Suppressor macrophage treated with lipopolysaccharide for 4 hours (primary cell): ENCODE data around the gene ITPR1.

ENCODE experiments used
- DNase-seq: peaks from one replicate; pipeline ENCODE4 v3.0.0-alpha.2; 2020

ITPR1 gene

GRCh38 chr3:4655145-4656045, 162.2 kb downstream of the ITPR1 start:
- no peak for DNase-seq

DNA sequence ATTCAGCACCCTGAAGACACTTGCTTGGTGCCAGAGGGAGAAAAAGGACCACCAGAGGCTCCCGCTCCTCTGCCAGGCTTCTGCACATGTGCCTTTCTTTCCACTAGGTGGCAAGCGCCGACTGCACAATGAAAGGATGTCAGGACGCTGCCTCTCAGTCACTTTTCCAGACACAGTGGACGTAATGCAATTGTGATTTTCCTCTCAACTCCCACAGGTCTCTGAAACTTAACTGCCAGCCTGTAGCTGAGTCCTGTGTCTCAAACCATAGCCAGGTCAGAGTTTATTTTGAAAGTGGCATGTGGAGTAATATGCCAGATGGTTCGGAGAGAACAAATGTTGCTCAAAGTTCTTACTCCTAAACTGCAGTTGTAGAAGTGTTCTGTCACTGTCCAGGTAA, 162.9 kb downstream of the ITPR1 start:
- DNase-seq, result no peak

DNA sequence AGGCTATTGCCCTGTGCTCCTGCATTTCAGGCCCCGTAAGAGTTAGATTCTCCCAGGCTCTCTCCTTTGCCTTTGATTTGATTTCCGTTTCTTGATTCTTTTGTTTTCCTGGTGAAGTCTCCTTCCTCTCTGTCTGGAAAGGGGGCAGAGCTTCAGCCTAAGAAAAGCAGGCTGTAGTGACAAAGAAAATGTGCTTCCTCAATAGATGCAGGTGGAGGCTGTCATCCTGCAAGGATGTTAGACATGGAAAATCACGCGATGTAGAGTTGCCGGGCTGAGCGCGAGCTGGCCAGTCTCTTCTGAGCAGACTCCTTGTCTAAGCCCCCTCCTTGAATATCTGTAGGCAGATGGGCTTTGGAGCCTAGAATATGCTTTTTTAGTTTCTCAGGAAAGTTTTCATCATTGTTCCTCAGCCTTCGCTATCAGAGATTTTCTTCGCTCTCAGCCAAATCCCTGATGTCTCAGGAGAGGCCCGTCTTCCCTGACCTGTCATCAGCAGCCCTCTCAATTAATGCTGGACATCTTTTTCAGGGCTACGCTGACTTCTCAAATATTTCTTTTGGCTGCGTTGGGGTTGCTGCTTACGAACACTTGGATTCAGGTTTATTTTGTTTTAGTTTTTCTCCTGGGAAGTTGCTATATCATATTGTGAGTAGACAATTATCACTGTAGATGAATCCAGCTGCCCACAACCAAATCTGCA, 163.6 kb downstream of the ITPR1 start:
- DNase-seq, result no peak

DNA sequence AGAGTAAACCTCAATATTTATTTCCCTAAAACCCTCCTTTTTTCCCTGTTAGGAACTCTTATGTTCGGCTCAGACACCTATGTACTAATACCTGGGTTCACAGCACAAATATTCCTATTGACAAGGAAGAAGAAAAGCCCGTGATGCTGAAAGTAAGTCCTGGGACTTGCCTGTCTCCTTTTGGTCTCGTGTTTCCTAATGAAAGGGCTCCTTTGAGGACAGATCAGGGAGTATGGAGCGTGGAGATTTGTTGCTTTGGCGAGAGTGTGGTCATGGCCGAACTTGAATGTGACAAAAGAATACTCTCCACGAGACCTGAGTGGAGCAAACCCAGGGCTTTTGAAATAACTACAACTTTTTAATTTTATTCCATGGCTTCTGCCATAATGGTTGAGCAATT, 167.8 kb downstream of the ITPR1 start:
- no peak for DNase-seq

- no peak for DNase-seq
Observed at GRCh38 chr3:4664412-4664811, 171.3 kb downstream of the ITPR1 start.

GRCh38 chr3:4665197-4665596, 172.0 kb downstream of the ITPR1 start:
- DNase-seq, result no peak

DNA sequence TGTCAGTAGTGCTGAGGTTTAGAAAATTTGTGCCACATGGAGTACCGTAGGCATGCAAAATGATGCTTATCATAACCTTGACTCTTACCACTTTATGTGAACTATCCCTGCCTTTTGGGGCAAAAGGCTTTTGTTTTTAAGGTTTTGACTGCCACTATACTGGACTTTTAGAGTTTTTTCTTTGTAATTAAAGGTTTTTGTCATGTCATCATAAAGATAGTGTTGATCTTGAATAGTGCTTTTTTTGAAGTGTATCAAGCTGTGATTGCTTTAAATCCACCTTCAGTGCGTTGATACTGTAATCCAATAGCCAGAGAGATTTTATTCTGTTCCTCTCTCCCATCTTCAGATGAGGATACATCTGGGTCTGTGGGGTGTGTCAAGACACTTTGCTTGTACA, 172.9 kb downstream of the ITPR1 start:
- DNase-seq, result no peak

GRCh38 chr3:4670352-4670751, 177.2 kb downstream of the ITPR1 start:
- DNase-seq, result no peak

- no peak for DNase-seq
Observed at GRCh38 chr3:4672725-4673275, 179.7 kb downstream of the ITPR1 start.

DNA sequence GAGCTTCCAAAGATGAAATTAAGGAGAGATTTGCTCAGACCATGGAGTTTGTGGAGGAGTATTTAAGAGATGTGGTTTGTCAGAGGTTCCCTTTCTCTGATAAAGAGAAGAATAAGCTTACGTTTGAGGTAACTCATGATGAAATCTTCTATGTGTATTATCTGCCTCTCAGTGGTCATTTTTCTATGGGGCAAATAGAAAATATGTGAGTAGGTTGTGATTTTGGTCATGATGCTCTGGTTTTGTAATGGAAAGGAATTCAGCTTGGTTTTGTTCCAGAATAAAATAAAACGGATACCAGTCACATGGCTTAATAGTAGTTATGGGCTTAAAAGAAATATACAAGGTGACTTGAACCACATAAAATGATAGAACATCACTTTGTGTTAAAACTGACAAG, 181.1 kb downstream of the ITPR1 start:
- no peak for DNase-seq

DNA sequence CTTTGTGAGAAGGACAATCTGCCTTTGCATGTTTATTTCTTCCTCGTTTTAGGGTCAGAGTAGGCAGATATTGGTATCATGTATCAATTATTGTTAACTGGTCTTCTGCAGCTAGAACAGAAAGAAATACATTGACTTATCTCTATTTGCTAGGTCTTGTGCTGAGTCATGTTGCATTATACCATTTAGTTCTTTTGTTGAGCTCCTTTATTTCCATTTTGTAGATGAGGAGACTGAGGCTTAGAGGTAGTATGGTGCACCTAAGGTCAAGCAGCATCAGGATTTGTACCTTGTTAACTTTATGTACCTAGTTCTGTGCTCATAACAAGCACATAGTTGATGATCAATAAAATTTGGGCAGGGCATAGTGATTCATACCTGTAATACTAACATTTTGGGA, 182.6 kb downstream of the ITPR1 start:
- no peak for DNase-seq

- no peak for DNase-seq
Observed at GRCh38 chr3:4678320-4678719, 185.2 kb downstream of the ITPR1 start.

- no peak for DNase-seq
Observed at GRCh38 chr3:4680227-4680691, 187.1 kb downstream of the ITPR1 start.

- no peak for DNase-seq
Observed at GRCh38 chr3:4680871-4681300, 187.7 kb downstream of the ITPR1 start.

- no peak for DNase-seq
Observed at GRCh38 chr3:4681301-4681700, 188.2 kb downstream of the ITPR1 start.

GRCh38 chr3:4684117-4684516, 191.0 kb downstream of the ITPR1 start:
- no peak for DNase-seq

- no peak for DNase-seq
Observed at GRCh38 chr3:4684976-4685375, 191.8 kb downstream of the ITPR1 start.

DNA sequence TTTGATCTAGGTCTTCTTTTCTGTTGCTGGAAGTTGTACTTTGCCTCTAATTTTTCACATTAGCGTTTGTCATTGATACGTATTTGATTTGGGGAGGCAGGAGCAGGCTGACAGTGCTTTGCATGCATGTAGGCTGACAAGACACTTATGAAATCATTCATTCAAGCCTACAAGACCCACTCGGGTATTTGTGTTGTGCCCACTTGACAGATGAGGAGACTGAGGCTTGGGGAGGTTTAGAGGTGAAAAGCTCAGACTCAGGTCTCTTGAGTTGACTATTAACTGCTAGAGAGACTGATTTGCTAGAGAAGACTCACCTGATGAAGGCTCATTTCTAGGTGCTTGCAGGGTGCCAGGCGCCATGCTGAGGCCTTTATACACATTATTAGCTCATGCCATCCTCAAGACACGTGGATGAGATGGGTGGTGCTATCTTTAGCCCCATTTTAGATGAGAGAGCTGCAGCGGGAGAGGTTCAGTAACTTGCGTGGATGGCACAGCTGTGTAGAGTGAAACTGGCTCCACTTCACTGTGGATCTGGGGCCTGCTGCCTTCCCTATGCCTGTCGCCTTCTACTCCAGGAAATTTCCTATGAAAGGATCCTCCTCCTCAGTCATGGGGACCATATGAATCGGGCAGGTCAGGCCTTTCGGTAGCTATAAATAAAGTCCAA, 192.7 kb downstream of the ITPR1 start:
- DNase-seq, result no peak

- no peak for DNase-seq
Observed at GRCh38 chr3:4686619-4687018, 193.5 kb downstream of the ITPR1 start.

- DNase-seq, result no peak
Observed at GRCh38 chr3:4687167-4687566, 194.0 kb downstream of the ITPR1 start.

DNA sequence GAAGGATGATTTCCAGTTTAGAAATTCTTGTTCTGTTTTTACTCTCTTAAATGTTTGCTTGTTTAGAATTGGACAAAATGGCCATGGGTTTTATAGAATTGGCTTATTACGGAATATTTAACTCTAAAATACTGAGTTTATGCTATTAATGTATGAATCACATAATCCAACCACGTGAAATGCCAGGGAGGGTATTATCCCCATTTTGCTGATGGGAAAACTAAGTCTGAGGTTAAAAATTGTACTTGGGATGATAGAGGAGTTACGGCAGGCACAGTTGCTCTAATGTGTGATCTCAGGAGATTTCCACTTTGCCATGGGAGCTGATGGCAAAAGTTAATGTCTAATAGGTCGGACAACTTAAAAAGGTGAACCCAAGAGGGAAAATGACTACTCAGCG, 194.4 kb downstream of the ITPR1 start:
- no peak for DNase-seq

- DNase-seq, result no peak
Observed at GRCh38 chr3:4688411-4688810, 195.3 kb downstream of the ITPR1 start.

DNA sequence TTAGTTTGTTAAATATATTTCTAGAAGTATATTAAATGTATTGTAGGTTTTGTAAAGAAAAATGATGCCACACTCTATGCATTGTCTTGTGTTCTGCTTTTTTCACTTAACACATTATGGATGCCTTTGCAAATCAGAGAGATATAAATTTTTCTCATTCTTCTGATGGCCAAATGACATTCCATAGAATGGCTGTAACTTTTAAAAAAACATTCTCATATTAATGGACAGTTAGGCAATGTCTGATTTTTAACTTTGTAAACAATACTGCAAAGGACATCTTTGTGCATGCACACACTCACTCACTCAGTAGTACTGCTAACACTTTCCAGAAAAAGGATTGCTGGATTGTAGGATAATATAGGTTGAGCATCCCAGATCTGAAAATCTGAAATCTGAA, 195.9 kb downstream of the ITPR1 start:
- DNase-seq, result no peak
